ENCODE results near the gene MFSD6.
A peak's percentile ranks its signal among the peaks of the same experiment; 100 is the strongest.
"Not testable (repeated sequence)": the region's sequence is repeated elsewhere in the genome, so short reads cannot be mapped to it uniquely, and the experiment has no call there.

MFSD6 gene

GRCh38 chr2:190407662-190408537 lies at the start of gene MFSD6:
Gene MFSD6, plus strand, starts transcription at chr2:190408355. Its CDS starts 27,675 bp downstream, at chr2:190436030.
- FAIRE-seq: peak; percentile 23
- peak; percentile 27 for DNase-seq (ENCODE audit: insufficient read length, low spot score)

- DNase-seq (ENCODE audit: insufficient read length, low spot score); FAIRE-seq: not testable (repeated sequence)
Observed at GRCh38 chr2:190358655-190359448, 49.3 kb upstream of the MFSD6 start.

GRCh38 chr2:190360561-190360960 lies 47.6 kb upstream of the MFSD6 start:
- FAIRE-seq (no peak), DNase-seq (ENCODE audit: insufficient read length, low spot score) (no peak)

- no peak for DNase-seq (ENCODE audit: insufficient read length, low spot score)
Observed at GRCh38 chr2:190360965-190361364, 47.2 kb upstream of the MFSD6 start.

GRCh38 chr2:190361572-190361971 lies 46.6 kb upstream of the MFSD6 start:
- DNase-seq (ENCODE audit: insufficient read length, low spot score): no peak
- no peak for FAIRE-seq

More at GRCh38 chr2:190360965-190361364, 47.2 kb upstream of the MFSD6 start:
- no peak for FAIRE-seq

GRCh38 chr2:190362894-190363293 lies 45.3 kb upstream of the MFSD6 start:
- no peak for FAIRE-seq
- no peak for DNase-seq (ENCODE audit: insufficient read length, low spot score)

GRCh38 chr2:190365499-190366204 lies 42.5 kb upstream of the MFSD6 start:
- FAIRE-seq: peak; percentile 57
- DNase-seq (ENCODE audit: insufficient read length, low spot score): no peak

- FAIRE-seq (peak; percentile 69), DNase-seq (ENCODE audit: insufficient read length, low spot score) (no peak)
Observed at GRCh38 chr2:190366248-190366753, 41.9 kb upstream of the MFSD6 start.

- DNase-seq (ENCODE audit: insufficient read length, low spot score): no peak
- no peak for FAIRE-seq
Observed at GRCh38 chr2:190367091-190367490, 41.1 kb upstream of the MFSD6 start.

- DNase-seq (ENCODE audit: insufficient read length, low spot score) (no peak), FAIRE-seq (no peak)
Observed at GRCh38 chr2:190369635-190370034, 38.5 kb upstream of the MFSD6 start.

- FAIRE-seq (no peak), DNase-seq (ENCODE audit: insufficient read length, low spot score) (no peak)
Observed at GRCh38 chr2:190376083-190376482, 32.1 kb upstream of the MFSD6 start.

GRCh38 chr2:190376591-190377245 lies 31.4 kb upstream of the MFSD6 start:
- no peak for DNase-seq (ENCODE audit: insufficient read length, low spot score)
- FAIRE-seq: no peak

- DNase-seq (ENCODE audit: insufficient read length, low spot score): no peak
- FAIRE-seq: no peak
Observed at GRCh38 chr2:190378880-190379237, 29.3 kb upstream of the MFSD6 start.

GRCh38 chr2:190379249-190379964 lies 28.7 kb upstream of the MFSD6 start:
- FAIRE-seq: peak; percentile 9
- no peak for DNase-seq (ENCODE audit: insufficient read length, low spot score)

- DNase-seq (ENCODE audit: insufficient read length, low spot score) (no peak), FAIRE-seq (no peak)
Observed at GRCh38 chr2:190380962-190381412, 27.2 kb upstream of the MFSD6 start.

- FAIRE-seq (no peak), DNase-seq (ENCODE audit: insufficient read length, low spot score) (peak; percentile 65)
Observed at GRCh38 chr2:190382851-190383250, 25.3 kb upstream of the MFSD6 start.

GRCh38 chr2:190387422-190387821 lies 20.7 kb upstream of the MFSD6 start:
- no peak for FAIRE-seq
- no peak for DNase-seq (ENCODE audit: insufficient read length, low spot score)

- DNase-seq (ENCODE audit: insufficient read length, low spot score): no peak
- no peak for FAIRE-seq
Observed at GRCh38 chr2:190396271-190396670, 11.9 kb upstream of the MFSD6 start.

GRCh38 chr2:190402986-190403603 lies 5.1 kb upstream of the MFSD6 start:
- no peak for FAIRE-seq
- DNase-seq (ENCODE audit: insufficient read length, low spot score): no peak
